ENCODE results near the gene SYT7. TPM values are rescaled to one million over a fixed set of nuclear protein-coding genes. Genes with fewer than 3 reads are reported as not detected.

SYT7 gene
- polyA plus RNA-seq, 3 donors = 2.4 to 11.1 (median 6.9) TPM

- WGBS, 3 donors = 2 to 3% (median 3%) methylated on average over 46 of the region's 46 CpGs
These were observed 13.4 kb downstream of the SYT7 start for GRCh38 chr11:61567286-61568061.

DNA sequence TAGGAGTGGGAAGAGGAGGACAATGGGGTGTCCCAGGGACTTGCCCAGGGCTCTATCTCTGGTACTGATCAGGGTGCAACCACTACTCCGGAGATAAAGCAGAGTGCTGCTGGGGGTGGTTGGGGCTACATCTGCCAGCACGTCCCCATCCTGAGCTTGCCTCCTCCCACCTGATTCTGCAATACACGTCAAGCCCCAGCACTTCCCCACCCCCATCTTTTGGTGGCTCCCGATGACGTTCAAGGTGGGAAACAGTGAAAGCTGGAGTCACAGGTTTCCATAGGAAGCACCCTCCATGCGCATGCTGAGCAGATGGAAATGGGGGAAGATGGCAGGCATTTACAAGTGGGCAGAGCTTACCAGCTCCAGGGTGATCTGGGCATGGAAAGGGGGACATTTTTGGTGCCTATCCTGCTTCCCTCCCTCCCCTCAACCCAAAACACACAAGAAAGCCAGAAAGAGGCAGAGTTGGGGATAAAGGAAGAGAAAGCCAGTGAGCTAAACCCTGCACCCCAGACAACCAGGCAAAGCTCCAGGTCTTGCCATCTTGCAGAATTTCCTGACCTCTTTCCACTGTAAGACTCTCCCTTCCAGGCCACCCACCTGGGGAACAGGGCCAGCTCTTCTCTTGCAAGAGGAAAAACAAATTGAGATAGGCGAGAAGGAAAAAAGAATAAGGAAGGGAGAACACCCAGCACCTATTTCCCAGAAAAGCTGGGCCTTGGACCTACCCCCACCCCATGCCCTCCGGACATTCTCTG lies 15.8 kb downstream of the SYT7 start:
- no peak overlapping the region for H3K27ac ChIP-seq (ENCODE audit: low read depth, low read length)
- 48 to 55% (median 54%) methylated on average over 8 of the region's 8 CpGs for WGBS, 3 donors

More at GRCh38 chr11:61567286-61568061, 13.4 kb downstream of the SYT7 start:
- no peak overlapping the region for H3K27ac ChIP-seq (ENCODE audit: low read depth, low read length)

DNA sequence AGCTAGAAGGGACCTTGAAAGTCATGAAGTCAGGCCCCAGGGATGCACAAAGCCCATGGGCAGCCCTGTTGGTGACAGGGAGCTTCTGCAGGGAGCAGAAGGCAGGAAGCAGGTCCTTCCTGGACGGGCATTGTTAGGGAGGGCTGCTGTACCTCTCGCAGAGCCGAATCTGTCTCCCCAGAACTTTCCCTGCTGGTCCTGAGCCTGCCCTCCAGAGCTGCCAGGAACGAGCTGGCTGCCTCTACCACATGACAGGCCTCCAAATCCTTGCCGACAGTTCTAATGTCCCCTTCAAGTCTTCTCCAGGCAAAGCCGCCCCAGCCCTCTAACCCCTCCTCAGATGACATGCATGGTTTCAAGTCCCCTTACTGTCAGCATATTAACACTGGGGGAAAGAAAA lies 20.1 kb downstream of the SYT7 start:
- WGBS, 3 donors = 43 to 73% (median 52%) methylated on average over 6 of the region's 6 CpGs

GRCh38 chr11:61556621-61557020 lies 24.3 kb downstream of the SYT7 start:
- WGBS, 3 donors = 76 to 86% (median 77%) methylated on average over 3 of the region's 3 CpGs
- no peak overlapping the region for H3K27ac ChIP-seq (ENCODE audit: low read depth, low read length)

More for the DNA sequence above, 20.1 kb downstream of the SYT7 start:
- H3K27ac ChIP-seq (ENCODE audit: low read depth, low read length) = no peak overlapping the region

DNA sequence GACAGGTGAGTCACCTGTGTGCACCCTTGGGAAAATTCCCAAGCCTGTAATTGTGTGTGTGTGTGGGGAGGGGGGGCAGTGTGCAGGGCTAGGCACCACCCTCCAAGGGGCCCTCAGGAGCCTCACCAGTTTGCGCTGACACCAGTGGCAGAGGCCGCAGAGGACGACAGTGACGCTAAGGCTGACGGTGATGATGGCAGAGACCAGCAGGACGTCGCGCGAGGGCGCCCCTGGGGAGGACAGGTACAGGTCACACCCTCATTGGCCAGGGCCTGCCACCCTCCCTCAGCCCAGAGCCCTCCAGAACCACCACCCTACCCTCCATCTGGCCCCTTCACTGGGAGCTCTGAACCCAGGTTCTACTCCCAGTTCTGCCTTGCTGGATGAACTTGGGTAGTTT lies 24.9 kb downstream of the SYT7 start:
- H3K27ac ChIP-seq (ENCODE audit: low read depth, low read length) = no peak overlapping the region
- 57 to 73% (median 58%) methylated on average over 10 of the region's 10 CpGs for WGBS, 3 donors

DNA sequence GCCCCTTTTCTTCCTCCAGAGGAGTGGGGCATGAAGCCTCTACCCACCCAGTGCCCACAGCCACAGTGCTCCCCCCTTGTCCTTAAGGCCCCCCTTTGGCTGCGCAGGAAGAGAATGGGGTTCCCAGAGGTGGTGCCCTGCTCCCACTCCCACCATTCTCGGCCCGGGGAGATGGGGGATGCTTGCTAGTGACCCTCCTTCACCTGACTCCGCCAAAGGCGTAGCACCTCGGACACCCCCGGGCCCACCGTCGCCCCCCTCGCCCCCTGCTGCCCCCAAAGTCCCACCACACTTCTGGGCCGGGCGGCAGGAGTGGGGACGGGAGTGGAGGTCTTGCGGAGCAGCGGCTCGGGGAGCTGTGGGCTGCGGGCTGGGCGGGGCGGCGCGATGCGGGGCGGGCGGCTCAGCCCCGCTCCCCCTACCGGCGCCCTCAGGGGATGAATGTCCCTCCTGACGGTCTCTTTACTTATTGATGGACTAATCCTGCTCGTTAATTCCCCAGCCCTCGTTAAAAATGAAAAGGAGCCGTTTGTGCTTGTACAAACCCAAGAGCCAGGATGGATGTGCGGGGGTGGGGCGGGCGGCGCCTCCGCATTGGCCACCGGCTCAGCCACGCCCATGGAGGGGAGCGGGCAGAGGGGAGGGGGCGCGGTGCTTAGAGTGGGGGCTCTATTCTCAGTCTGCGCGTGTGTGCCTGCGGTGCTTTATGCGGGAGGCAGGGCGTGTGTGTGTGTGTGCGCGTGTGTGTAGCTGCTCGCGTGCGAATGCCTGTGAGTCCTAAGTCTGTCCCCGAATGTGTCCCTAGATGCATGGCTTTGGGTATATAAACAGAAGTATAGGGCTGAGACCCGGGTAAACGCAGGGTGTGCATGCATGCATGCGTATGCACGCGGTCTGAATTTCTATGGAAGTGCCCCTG lies 25.6 kb downstream of the SYT7 start:
- 10 to 13% (median 13%) methylated on average over 56 to 57 of the region's 57 CpGs for WGBS, 3 donors

GRCh38 chr11:61554172-61554988 lies 26.5 kb downstream of the SYT7 start:
- no peak overlapping the region for H3K27ac ChIP-seq (ENCODE audit: low read depth, low read length)
- WGBS, 3 donors = 47 to 50% (median 49%) methylated on average over 12 to 13 of the region's 13 CpGs

More for the DNA sequence above, 25.6 kb downstream of the SYT7 start:
- no peak overlapping the region for H3K27ac ChIP-seq (ENCODE audit: low read depth, low read length)

GRCh38 chr11:61553373-61554171 lies 27.3 kb downstream of the SYT7 start:
- no peak overlapping the region for H3K27ac ChIP-seq (ENCODE audit: low read depth, low read length)
- 54 to 59% (median 57%) methylated on average over 15 of the region's 15 CpGs for WGBS, 3 donors

GRCh38 chr11:61552108-61552635 lies 28.7 kb downstream of the SYT7 start:
- 61 to 75% (median 74%) methylated on average over 13 of the region's 13 CpGs for WGBS, 3 donors
- H3K27ac ChIP-seq (ENCODE audit: low read depth, low read length) = no peak overlapping the region

GRCh38 chr11:61551634-61552033 lies 29.2 kb downstream of the SYT7 start:
- no peak overlapping the region for H3K27ac ChIP-seq (ENCODE audit: low read depth, low read length)
- WGBS, 3 donors = 49 to 69% (median 67%) methylated on average over 11 to 12 of the region's 12 CpGs

- H3K27ac ChIP-seq (ENCODE audit: low read depth, low read length) = no peak overlapping the region
- WGBS, 3 donors = 91 to 93% (median 92%) methylated on average over 18 of the region's 18 CpGs
These were observed 30.1 kb downstream of the SYT7 start for GRCh38 chr11:61550665-61551227.

DNA sequence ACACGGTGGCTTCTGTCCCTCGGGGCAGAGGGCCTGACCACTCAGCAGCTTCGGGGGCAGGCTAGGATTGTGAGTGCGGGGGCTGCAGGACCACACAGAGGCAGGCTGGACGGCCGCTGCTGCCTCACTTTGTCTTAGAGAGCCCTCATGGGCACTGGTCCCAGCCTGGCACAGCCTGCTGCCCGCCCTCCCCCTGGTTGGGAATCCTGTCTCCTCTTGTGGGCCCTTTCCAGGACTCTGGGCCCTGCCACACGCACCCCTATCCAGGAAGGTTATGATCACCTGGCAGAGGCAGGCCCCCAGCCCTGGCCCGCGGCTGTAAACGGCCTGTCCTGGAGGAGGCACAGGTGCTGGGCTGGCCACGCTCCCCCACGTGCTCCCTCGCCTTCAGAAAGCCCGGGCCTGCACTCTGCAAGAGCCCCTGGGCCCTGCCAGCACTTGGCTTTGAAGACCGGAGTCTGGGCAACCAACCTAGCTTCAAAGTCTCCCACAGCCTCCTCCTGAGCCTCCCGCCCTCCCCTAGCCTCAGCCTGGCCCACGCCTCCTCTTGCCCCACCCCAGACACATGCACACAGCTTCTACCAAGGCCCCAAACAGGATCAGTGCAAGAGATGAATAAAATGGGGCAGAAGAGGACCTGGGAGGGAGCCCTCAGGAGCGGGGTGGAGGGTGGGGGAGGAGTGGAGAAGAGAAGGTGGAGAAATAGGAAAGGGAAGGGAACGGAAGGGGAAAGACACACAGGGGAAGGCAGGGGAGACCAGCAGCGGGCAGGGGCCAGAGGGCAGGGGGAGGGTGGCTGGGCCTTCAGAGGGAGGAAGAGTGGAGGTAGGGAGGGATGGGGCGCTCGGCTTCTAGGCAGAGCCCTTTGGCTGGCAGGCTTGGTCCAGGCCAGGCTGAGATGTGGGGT lies 31.0 kb downstream of the SYT7 start:
- no peak overlapping the region for H3K27ac ChIP-seq (ENCODE audit: low read depth, low read length)
- WGBS, 3 donors = 79 to 84% (median 83%) methylated on average over 23 of the region's 23 CpGs

DNA sequence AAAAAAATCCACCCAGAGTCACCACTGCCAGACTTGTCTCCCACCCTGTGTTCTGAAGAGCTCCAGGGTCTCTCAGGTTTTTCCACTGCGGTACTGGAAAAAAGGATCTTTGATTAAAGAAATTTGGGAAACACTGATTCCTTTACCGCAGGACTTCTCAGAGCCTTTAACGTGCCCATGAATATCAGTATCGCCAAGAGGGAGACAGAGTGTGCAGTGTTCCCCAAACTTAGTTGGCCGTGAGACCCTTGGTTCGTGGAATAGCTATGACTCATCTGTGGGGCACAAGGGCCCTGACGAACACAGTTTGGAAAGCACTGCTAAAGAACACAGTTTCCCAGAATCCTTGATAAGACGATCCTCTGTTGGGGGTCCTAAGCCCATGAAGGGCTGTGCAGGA lies 31.7 kb downstream of the SYT7 start:
- no peak overlapping the region for H3K27ac ChIP-seq (ENCODE audit: low read depth, low read length)
- WGBS, 3 donors = 79 to 87% (median 84%) methylated on average over 8 of the region's 8 CpGs

- WGBS, 3 donors = 78 to 80% (median 80%) methylated on average over 19 of the region's 19 CpGs
- no peak overlapping the region for H3K27ac ChIP-seq (ENCODE audit: low read depth, low read length)
These were observed 33.6 kb downstream of the SYT7 start for GRCh38 chr11:61547246-61547645.

GRCh38 chr11:61546663-61547062 lies 34.2 kb downstream of the SYT7 start:
- WGBS, 3 donors = 41 to 60% (median 47%) methylated on average over 17 to 20 of the region's 20 CpGs
- H3K27ac ChIP-seq (ENCODE audit: low read depth, low read length) = no peak overlapping the region

- WGBS, 3 donors = 92 to 95% (median 94%) methylated on average over 28 to 32 of the region's 32 CpGs
- no peak overlapping the region for H3K27ac ChIP-seq (ENCODE audit: low read depth, low read length)
These were observed 35.0 kb downstream of the SYT7 start for GRCh38 chr11:61545921-61546320.

Measured in adipose tissue (tissue), 3 donors.